Peyer's patch (tissue), 4 donors: ENCODE measurements around the gene DPP4. TPM values are rescaled to one million over a fixed set of nuclear protein-coding genes. Genes with fewer than 3 reads are reported as not detected.

Experiments used
- DNase-seq, 3 donors: peaks; one replicate each; pipeline ENCODE4 v3.0.0-alpha.2; 2017 to 2019
- H3K27ac ChIP-seq, 4 donors: fragments of 200-600 bp; sonication (generic); one replicate each; pipeline ENCODE4 v1.5.1; 2016 to 2019
- H3K27me3 ChIP-seq, 2 donors: fragments of 200-600 bp; sonication (generic); one replicate each; pipeline ENCODE4 v1.5.1; 2019
- H3K36me3 ChIP-seq, 3 donors: fragments of 200-600 bp; sonication (generic); one replicate each; pipeline ENCODE4 v1.5.1; 2016 to 2019
- H3K4me1 ChIP-seq, 4 donors: fragments of 200-600 bp; sonication (generic); one replicate each; pipeline ENCODE4 v1.5.1; 2016 to 2019
- H3K4me3 ChIP-seq, 4 donors: fragments of 200-600 bp; sonication (generic); 1 replicate in 3 of 4; 2 replicates in 1 of 4; pipeline ENCODE4 v1.5.1; 2016 to 2019; ENCODE audit warnings: mild to moderate bottlenecking in 1 of 4
- H3K9me3 ChIP-seq, 4 donors: fragments of 200-600 bp; sonication (generic); one replicate each; pipeline ENCODE4 v1.5.1; 2016 to 2019; ENCODE audit warnings: mild to moderate bottlenecking in 1 of 4
- CTCF ChIP-seq, 6 experiments: fragments of 450-650 bp in 4 of 6; fragments of 200-600 bp in 2 of 6; sonication (generic) in 1 of 6; IDR thresholded peaks; one replicate each; pipeline ENCODE4 v1.5.1; 2017 to 2019; ENCODE audit warnings: antibody characterized with exemption in 6 of 6, mild to moderate bottlenecking in 3 of 6, moderate library complexity in 1 of 6
- POLR2A ChIP-seq, 2 donors: fragments of 450-650 bp; IDR thresholded peaks; one replicate each; pipeline ENCODE4 v1.5.1; 2017; ENCODE audit warnings: antibody characterized with exemption in 2 of 2, mild to moderate bottlenecking in 2 of 2, moderate library complexity in 2 of 2
- total RNA-seq, 4 donors: library from RNA; depleted of rRNA; stranded (reverse); fragments of >200 nt; gene quantifications; one replicate each; pipeline ENCODE4 v1.1.0, GENCODE V29; 2016

DPP4 gene
- total RNA-seq, 4 donors from 2014 or later = 17.3 to 447 (median 178) TPM

- Histone ChIP-seq H3K4me3 (no peak overlapping the region), H3K27ac (no peak overlapping the region), H3K27me3 (no peaks in the 10 kb centered on the region), H3K9me3 (no peaks in the 10 kb centered on the region), H3K36me3 (peaks cover 0 to 6% (median 0%) of the 10 kb centered on the region in 3 donors), H3K4me1 (peaks cover 0 to 44% (median 4%) of the 10 kb centered on the region in 4 donors)
- no peak for DNase-seq
- TF ChIP-seq CTCF (IDR thresholded peaks at IDR 0.05) (no peak), POLR2A (IDR thresholded peaks at IDR 0.05) (no peak)
Measured at GRCh38 chr2:162063281-162063680, 10.7 kb downstream of the DPP4 start.

GRCh38 chr2:162062559-162062958 is 11.5 kb downstream of the DPP4 start:
- no peak for DNase-seq
- Histone ChIP-seq H3K9me3 (peaks cover 0 to 3% (median 0%) of the 10 kb centered on the region in 4 donors), H3K36me3 (peaks cover 0 to 12% (median 0%) of the 10 kb centered on the region in 3 donors), H3K27me3 (no peaks in the 10 kb centered on the region), H3K4me3 (no peak overlapping the region), H3K4me1 (peaks cover 0 to 44% (median 4%) of the 10 kb centered on the region in 4 donors), H3K27ac (no peak overlapping the region)
- TF ChIP-seq CTCF (IDR thresholded peaks at IDR 0.05) (no peak), POLR2A (IDR thresholded peaks at IDR 0.05) (no peak)

GRCh38 chr2:162061021-162061420 is 13.0 kb downstream of the DPP4 start:
- H3K9me3 ChIP-seq = peaks cover 0 to 12% (median 2%) of the 10 kb centered on the region in 4 donors
- H3K4me3 ChIP-seq = no peak overlapping the region
- no peaks in the 10 kb centered on the region for H3K27me3 ChIP-seq
- peaks cover 0 to 31% (median 4%) of the 10 kb centered on the region in 4 donors for H3K4me1 ChIP-seq
- TF ChIP-seq POLR2A (IDR thresholded peaks at IDR 0.05) (no peak), CTCF (IDR thresholded peaks at IDR 0.05) (no peak)
- H3K27ac ChIP-seq = no peak overlapping the region
- no peak for DNase-seq
- peaks cover 0 to 12% (median 0%) of the 10 kb centered on the region in 3 donors for H3K36me3 ChIP-seq

DNA sequence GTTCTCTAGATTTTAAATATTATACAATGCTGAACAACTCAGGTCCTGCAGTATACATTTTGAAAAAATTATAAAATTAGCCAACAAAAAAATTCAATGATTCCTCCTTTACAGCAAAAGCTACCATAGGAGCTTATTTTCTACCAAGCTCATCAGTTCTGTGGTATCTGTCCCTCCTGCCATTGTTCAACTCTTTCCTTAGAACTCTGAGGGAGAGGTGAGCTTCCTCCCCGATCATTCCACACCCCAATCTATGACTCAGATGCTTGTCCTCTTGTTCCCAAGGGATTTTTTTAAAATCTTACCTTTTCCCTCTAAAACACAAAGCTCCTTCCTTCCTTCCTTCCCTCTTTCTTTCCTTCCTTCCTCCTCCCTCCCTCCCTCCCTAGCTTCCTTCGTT is 13.5 kb downstream of the DPP4 start:
- peaks cover 0 to 12% (median 2%) of the 10 kb centered on the region in 4 donors for H3K9me3 ChIP-seq
- no peak for DNase-seq
- TF ChIP-seq CTCF (IDR thresholded peaks at IDR 0.05) (no peak), POLR2A (IDR thresholded peaks at IDR 0.05) (no peak)
- H3K4me1 ChIP-seq = peaks cover 0 to 30% (median 4%) of the 10 kb centered on the region in 4 donors
- H3K36me3 ChIP-seq = peaks cover 0 to 12% (median 0%) of the 10 kb centered on the region in 3 donors
- H3K4me3 ChIP-seq = no peak overlapping the region
- no peaks in the 10 kb centered on the region for H3K27me3 ChIP-seq
- H3K27ac ChIP-seq = no peak overlapping the region

GRCh38 chr2:162058973-162059668 is 14.9 kb downstream of the DPP4 start:
- no peaks in the 10 kb centered on the region for H3K27me3 ChIP-seq
- no peak overlapping the region for H3K4me3 ChIP-seq
- peaks cover 0 to 17% (median 1%) of the 10 kb centered on the region in 4 donors for H3K4me1 ChIP-seq
- peaks cover 0 to 12% (median 0%) of the 10 kb centered on the region in 3 donors for H3K36me3 ChIP-seq
- DNase-seq = no peak
- no peak for TF ChIP-seq POLR2A (IDR thresholded peaks at IDR 0.05)
- TF ChIP-seq CTCF (IDR thresholded peaks at IDR 0.05) = no peak
- H3K9me3 ChIP-seq = peaks cover 0 to 12% (median 2%) of the 10 kb centered on the region in 4 donors
- peak overlapping the region in 1 of 4 donors; percentile 63 for H3K27ac ChIP-seq
